ENCODE results near the gene RASL10A. TPM values are rescaled to one million over a fixed set of nuclear protein-coding genes. Genes with fewer than 3 reads are reported as not detected.

RASL10A gene
- 1.7 TPM in 1 of 2 replicates, not detected in the other for total RNA-seq (2011; cell fraction: chromatin; rRNA removed; ENCODE audit: low replicate concordance)
- total RNA-seq (2011; cell fraction: nucleolus; rRNA removed) = 1.3 and 1.6 TPM in 2 replicates
- 0.95 and 1.1 TPM in 2 replicates for total RNA-seq (2011; cell fraction: nucleoplasm; rRNA removed)
- 0.53 and 0.95 TPM in 2 replicates for total RNA-seq (2014; rRNA removed)
- total RNA-seq (2014; rRNA removed; fragmentation: Illumina TruSeq; extraction: Trizol) = 0.25 TPM in 1 of 2 replicates, not detected in the other
- total RNA-seq (2015; rRNA removed; fragmentation: Illumina TruSeq; extraction: Trizol) = not detected in 2 replicates
- total RNA-seq (2021) = 0.49 and 0.60 TPM in 2 replicates
- polyA plus RNA-seq (2011; rRNA removed) = 0.37 and 0.40 TPM in 2 replicates
- polyA plus RNA-seq (2011; cell fraction: cytosol; rRNA removed) = 0.10 and 2.2 TPM in 2 replicates
- 0.86 and 3.9 TPM in 2 replicates for polyA plus RNA-seq (2011; cell fraction: nucleus; rRNA removed)
- 0.29 and 0.35 TPM in 2 replicates for polyA plus RNA-seq (2012)
- polyA plus RNA-seq (2014; fragmentation: Illumina TruSeq; extraction: Trizol) = not detected in 2 replicates
- polyA plus RNA-seq (2014; fragmentation: Nextera tagmentation; extraction: Ambion mirVana) = under 1 TPM in 1 of 2 experiments, not detected in 1; 0.17 TPM
- 0.54 and 1.2 TPM in 2 replicates for polyA plus RNA-seq (2014; rRNA removed)
- not detected in 2 replicates for polyA minus RNA-seq (2011; rRNA and poly(A)+ RNA removed)
- not detected in 2 replicates for polyA minus RNA-seq (2011; cell fraction: cytosol; rRNA and poly(A)+ RNA removed)
- polyA minus RNA-seq (2011; cell fraction: nucleus; rRNA and poly(A)+ RNA removed) = 0.67 TPM in 1 of 2 replicates, not detected in the other
- Bru-seq, nascent RNA = percentile 42 among the genes with signal in this experiment
- BruChase-seq, experiment 1, labeled RNA remaining after a 2-hour chase = percentile 32 among the genes with signal in this experiment
- BruChase-seq, experiment 2, labeled RNA remaining after a 6-hour chase = percentile 36 among the genes with signal in this experiment
- long read RNA-seq, experiment 1, partial matches to known transcripts = 0 of 2 reads
- long read RNA-seq, experiment 1, other reads (novel, unspliced or antisense) = 1 of 2 reads
- long read RNA-seq, experiment 2, partial matches to known transcripts = 0 of 1 reads
- long read RNA-seq, experiment 2, other reads (novel, unspliced or antisense) = 0 of 1 reads
- long read RNA-seq, experiment 3 = 0 reads

GRCh38 chr22:29315286-29316140 lies at the start of gene RASL10A:
TSS of gene RASL10A (minus strand) at chr22:29315697. CDS start at chr22:29315246, 451 bp downstream.
- Histone ChIP-seq H4K20me1 (replicated peaks; ENCODE audit: control insufficient read depth, insufficient read depth, low read length) (no peaks in the 10 kb centered on the region), H3K9me3 (replicated peaks; ENCODE audit: control insufficient read depth, insufficient read depth, low read depth, low read length) (no peaks in the 10 kb centered on the region), H3K27ac (ENCODE audit: extremely low read depth, low read depth, low read length) (no peak within 1 kb of the TSS), H3K9ac (ENCODE audit: insufficient read depth in 1 of 2, low read depth in 2 of 2, low read length in 2 of 2) (peak within 1 kb of the TSS in 1 of 2 experiments; percentile 35; a peak in 2 of 4 replicates), H3K4me3 (no peak within 1 kb of the TSS), H3K4me1 (replicated peaks in 1 of 2; ENCODE audit: control insufficient read depth in 2 of 2, insufficient read depth in 2 of 2, low read length in 2 of 2) (peaks cover 4 to 45% of the 10 kb centered on the region in 2 experiments; a peak in 4 of 5 replicates), H3K4me2 (ENCODE audit: insufficient read depth, low read length) (no peak within 1 kb of the TSS), H3K9me1 (ENCODE audit: control insufficient read depth, insufficient read depth, low read length) (no peaks in the 10 kb centered on the region), H3K79me2 (ENCODE audit: control insufficient read depth, insufficient read depth, low read length) (no peaks in the 10 kb centered on the region), H2AFZ (ENCODE audit: low read depth, low read length) (no peak within 1 kb of the TSS), H3K36me3 (ENCODE audit: control insufficient read depth, insufficient read depth, low read length) (0 out of 3 replicates have a peak, but pooled peaks cover 2% of the 10 kb centered on the region), H3K27me3 (ENCODE audit: control insufficient read depth in 2 of 2, insufficient read depth in 2 of 2, low read length in 2 of 2) (no peaks in the 10 kb centered on the region)
- POLR2A ChIA-PET = no interaction called here
- in situ Hi-C loops (cut with MboI) (no loop called here), intact Hi-C loops (cut with micrococcal nuclease) (no loop called here)
- no TSS peak for BruUV-seq (replicated peaks)
- FAIRE-seq (no peak), ATAC-seq (no peak), DNase-seq (ENCODE audit: extremely low read depth in 1 of 4, low spot score in 3 of 4) (peak in 2 of 4 experiments; percentile 46 to 51)
- 36% methylated on average over 21 of the region's 103 CpGs for WGBS (ENCODE audit: insufficient coverage, low coverage, missing lambda C conversion rate)
- CTCF ChIA-PET (ENCODE audit: low intra/inter-chr PET ratio) = no interaction called here
- TF ChIP-seq KDM2B (CRISPR knock-in tag; IDR thresholded peaks at IDR 0.05) (no peak), MXI1 (IDR thresholded peaks at IDR 0.05; ENCODE audit: low read depth, low read length) (no peak), ZBTB1 (CRISPR knock-in tag; IDR thresholded peaks at IDR 0.05; ENCODE audit: borderline replicate concordance, low read depth) (no peak), KLF13 (tag; IDR thresholded peaks at IDR 0.05; ENCODE audit: borderline replicate concordance, low read depth) (no peak), MYC (IDR thresholded peaks at IDR 0.05; ENCODE audit: low read depth, low read length) (no peak), MYC (CRISPR knock-in tag; IDR thresholded peaks at IDR 0.05; ENCODE audit: borderline replicate concordance, low read depth) (no peak), TCF7L2 (IDR thresholded peaks at IDR 0.05; ENCODE audit: low read depth, low read length) (no peak), SIX5 (IDR thresholded peaks at IDR 0.05; ENCODE audit: borderline replicate concordance in 1 of 2, insufficient read depth in 1 of 2, low read depth in 1 of 2, low read length in 2 of 2) (no peak), POLR3A (IDR thresholded peaks at IDR 0.05; ENCODE audit: borderline replicate concordance, extremely low read depth, insufficient read depth, insufficient read length) (no peak), ZBTB5 (IDR thresholded peaks at IDR 0.05) (no peak), HDAC8 (tag; IDR thresholded peaks at IDR 0.05) (no peak), ZBTB7A (IDR thresholded peaks at IDR 0.05; ENCODE audit: borderline replicate concordance, control insufficient read depth, low read depth, low read length) (peak; percentile 44; the same call in 1 of the 2 replicates), MYNN (IDR thresholded peaks at IDR 0.05) (no peak), MYNN (CRISPR knock-in tag; IDR thresholded peaks at IDR 0.05) (no peak)

Data from K562 (cell line).